ENCODE measurements around the gene PDE5A.

PDE5A gene

DNA sequence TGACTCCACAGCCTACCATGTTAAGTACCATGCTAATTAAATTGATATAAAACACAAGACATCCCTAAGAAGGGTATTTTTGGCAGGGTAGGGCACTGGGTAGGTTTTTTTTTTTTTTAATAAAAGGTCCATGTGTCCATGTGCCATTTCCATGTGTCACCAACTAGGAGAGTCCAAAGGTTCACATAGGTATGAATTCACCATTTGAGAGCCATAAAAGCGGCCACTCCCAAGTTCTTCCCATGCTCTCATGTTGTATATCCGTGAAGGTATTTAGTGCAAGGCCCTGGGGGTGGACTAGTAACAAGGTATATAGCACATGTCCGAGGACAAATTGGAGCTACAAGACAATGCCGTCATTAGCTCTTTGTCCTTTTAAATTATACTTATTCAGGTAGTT is 107.3 kb downstream of the PDE5A start:
- DNase-seq (ENCODE audit: low spot score): no peak

- DNase-seq (ENCODE audit: low spot score): no peak
These were observed 109.6 kb downstream of the PDE5A start for GRCh38 chr4:119518915-119519410.

- DNase-seq (ENCODE audit: low spot score): no peak
These were observed 110.2 kb downstream of the PDE5A start for GRCh38 chr4:119518230-119518892.

- DNase-seq (ENCODE audit: low spot score): no peak
These were observed 111.0 kb downstream of the PDE5A start for GRCh38 chr4:119517361-119518229.

- no peak for DNase-seq (ENCODE audit: low spot score)
These were observed 116.2 kb downstream of the PDE5A start for GRCh38 chr4:119512398-119512797.

GRCh38 chr4:119510395-119511149 is 118.0 kb downstream of the PDE5A start:
- DNase-seq (ENCODE audit: low spot score): no peak

- no peak for DNase-seq (ENCODE audit: low spot score)
These were observed 120.3 kb downstream of the PDE5A start for GRCh38 chr4:119508281-119508680.

GRCh38 chr4:119506806-119507205 is 121.8 kb downstream of the PDE5A start:
- no peak for DNase-seq (ENCODE audit: low spot score)

- no peak for DNase-seq (ENCODE audit: low spot score)
These were observed 124.0 kb downstream of the PDE5A start for GRCh38 chr4:119504616-119505015.

GRCh38 chr4:119501740-119502139 is 126.9 kb downstream of the PDE5A start:
- DNase-seq (ENCODE audit: low spot score): no peak

DNA sequence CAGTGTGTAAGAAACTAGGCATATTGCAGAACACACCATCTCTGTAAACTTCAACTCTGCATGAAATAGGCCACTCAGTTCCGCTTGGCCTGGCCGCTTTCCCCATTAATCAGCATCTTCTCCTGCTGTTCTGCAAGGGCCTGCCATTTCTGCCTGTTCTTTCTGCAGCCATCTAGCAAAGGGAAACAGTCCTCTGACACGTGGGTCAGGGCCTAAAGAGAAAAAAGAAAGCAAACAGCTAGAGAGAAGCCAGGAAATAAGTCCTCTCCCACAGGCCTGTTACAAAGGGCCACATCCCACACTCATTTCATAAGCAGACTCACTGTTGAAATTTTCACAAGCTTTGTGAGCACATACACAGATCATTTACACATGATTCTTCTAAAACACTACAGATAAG is 130.1 kb downstream of the PDE5A start:
- DNase-seq (ENCODE audit: low spot score): no peak

DNA sequence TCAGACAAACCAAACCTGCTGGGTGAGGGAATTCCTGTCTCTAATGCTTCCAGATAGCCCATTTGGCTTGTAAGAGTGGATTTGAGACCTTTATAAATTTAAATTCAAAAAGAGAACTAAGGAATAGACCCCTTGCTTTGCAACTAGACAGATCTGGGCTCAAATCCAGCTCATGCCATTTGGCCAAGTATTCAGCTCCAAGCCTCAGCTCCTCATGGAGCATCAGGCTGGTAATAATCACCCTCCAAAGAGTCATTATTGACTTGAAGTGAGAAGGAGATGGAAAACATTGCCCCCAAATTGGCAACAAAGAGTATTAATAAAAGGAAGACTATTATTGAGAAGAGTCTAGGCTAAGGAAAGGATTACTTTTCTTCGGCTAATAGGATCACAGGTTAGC is 134.7 kb downstream of the PDE5A start:
- DNase-seq (ENCODE audit: low spot score): no peak

DNA sequence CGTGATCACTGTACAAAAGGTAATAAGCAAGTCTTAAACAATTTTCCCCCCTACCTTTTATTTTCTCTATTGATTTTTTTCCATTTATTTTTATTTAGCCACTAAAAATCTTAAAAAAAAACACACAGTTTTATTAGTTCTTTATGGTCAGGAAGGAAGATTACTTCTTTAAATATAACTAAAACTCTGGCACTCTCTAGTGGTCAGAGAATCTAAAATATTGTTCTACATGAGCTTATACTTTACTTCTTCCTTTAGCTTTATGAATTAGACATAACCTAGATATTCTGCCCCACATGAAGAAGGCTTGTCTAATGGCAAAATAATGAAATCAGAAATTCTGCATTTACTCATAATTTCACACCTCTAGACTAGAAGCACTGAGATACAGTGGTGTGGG is 135.2 kb downstream of the PDE5A start:
- DNase-seq (ENCODE audit: low spot score): no peak

- DNase-seq (ENCODE audit: low spot score): no peak
These were observed 138.3 kb downstream of the PDE5A start for GRCh38 chr4:119490335-119490734.

GRCh38 chr4:119489305-119489704 is 139.3 kb downstream of the PDE5A start:
- DNase-seq (ENCODE audit: low spot score): no peak

DNA sequence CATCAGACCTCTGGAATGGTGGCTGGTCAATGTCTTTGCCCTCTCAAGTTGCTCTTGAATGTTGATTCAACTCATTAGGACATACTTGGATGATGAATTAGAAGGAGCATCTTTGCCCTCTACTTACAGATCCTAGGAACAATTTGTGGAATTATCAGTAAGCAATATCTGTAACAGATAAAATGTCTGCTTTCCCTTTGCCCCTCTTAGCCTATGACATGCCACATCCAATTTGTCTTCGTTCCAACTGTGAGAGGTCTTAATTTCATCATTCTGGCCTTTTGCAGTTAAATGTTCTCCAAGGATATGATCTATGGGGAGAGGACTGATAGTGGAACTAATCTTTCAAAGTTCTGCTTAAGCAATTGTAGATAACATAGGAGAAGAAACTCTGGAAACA is 148.3 kb downstream of the PDE5A start:
- DNase-seq (ENCODE audit: low spot score): no peak

DNA sequence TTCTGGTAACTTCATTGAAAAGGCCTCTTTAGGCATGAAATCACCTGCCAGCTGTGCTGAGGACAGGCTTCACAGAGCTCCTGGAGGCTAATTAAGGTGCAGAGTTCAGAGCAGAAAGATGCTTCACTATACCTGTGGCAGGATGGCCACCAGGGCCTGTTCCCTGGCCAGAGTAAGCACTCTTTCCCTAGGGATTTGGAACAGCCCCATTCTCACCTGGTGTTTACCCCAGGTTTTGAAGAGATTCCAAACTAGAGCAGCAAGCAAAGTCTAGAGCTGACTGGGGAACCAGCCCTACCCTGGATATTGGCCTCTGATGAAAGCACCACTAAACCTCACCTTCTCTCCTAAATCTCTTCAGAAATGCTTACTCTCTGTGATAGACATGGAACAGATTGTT is 148.8 kb downstream of the PDE5A start:
- no peak for DNase-seq (ENCODE audit: low spot score)

DNA sequence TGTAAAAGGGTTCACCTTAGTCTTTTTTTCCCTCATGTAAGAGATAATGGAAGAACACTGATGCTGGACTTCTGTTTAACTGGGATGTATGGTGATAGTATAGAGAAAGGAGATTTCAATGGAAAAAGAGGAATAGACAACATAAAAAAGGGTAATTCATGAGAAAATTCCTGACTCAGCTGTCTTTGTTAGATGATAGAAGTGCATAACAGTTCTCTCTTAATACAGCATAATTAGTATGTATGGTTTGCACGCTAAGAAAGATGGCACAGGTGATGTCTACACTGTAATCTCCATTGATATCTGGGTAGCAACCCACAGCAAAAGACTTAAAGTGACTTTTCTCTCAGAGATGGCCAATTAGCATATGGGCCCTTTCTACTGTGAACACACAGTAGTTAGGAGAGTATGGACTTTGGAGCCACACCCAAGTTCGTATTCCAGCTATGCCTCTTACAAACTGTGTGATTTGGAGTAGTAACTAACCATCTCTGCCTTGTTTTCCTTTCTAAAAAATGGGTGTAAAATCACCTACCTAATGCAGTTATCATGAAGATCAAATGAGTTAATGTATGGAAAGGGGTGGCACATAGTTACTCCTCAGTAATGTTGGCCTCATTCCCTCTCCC is 149.3 kb downstream of the PDE5A start:
- no peak for DNase-seq (ENCODE audit: low spot score)

GRCh38 chr4:119478446-119479179 is 150.0 kb downstream of the PDE5A start:
- DNase-seq (ENCODE audit: low spot score): no peak

DNA sequence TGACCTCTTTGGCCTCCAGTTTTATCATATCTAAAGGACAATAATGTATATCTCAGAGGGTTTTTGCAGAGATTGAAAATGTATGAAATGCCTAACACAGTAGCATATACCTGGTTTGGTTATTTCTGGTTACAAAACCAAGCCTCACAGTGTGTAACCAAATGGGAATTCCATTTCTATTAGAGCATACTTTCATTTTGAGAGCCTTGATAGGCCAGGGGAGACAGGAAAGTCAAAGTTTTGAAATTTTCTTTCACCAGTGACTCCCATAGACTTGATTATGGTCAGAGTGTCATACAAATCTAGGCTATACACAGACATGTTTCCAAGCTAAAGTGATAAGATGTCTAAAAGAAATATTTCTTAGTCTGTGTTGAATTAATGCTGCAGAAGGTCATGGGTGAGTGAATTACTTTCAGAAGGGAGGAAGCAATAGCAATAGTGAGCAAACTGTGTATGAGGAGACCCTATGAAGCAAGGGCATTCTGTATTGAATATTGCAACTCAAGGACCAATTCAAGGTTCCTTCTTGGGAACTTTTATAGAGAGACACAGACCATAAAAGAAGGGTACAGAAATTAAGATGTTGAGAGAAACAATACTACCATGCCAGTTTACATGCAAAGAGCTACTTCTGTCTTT is 151.1 kb downstream of the PDE5A start:
- no peak for DNase-seq (ENCODE audit: low spot score)

- no peak for DNase-seq (ENCODE audit: low spot score)
These were observed 157.3 kb downstream of the PDE5A start for GRCh38 chr4:119471259-119471658.

Measured in COLO829 (cell line).